ENCODE data around the gene AGBL3.
"Not testable (repeated sequence)": the region's sequence is repeated elsewhere in the genome, so short reads cannot be mapped to it uniquely, and the experiment has no call there.

The AGBL3 gene

DNA sequence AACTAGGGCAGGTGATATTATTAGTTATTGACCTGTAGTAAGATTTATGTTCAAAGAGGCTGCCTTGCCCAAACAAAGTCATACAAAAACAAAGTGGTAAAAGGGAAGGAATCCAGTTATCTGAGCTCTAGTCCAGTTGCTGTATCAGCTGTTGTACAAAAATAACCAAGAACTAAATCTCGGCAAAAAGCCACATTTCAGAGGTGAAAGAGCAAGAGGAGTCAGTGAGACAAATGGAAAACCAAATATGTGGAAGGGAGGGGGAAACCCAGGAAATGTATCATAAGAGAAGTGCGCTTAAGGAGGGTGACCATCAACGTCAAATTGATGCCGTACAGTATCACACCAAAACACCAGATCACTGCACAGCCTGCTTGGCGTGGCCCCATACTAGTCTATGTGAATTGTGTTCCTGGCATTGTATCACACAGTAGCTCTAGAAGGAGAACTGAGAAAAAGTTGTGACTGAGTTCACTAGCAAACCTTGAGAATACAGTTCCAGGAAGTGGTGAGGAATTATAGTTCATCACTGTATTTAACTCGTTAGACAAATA is 6.4 kb downstream of the AGBL3 start:
- Histone ChIP-seq H3K9me3 (ENCODE audit: control insufficient read depth, insufficient read depth, low read length) (no peaks in the 10 kb centered on the region), H3K9ac (ENCODE audit: low read depth, low read length) (no peak overlapping the region), H3K4me1 (ENCODE audit: insufficient read depth, low read length) (no peaks in the 10 kb centered on the region), H3K36me3 (ENCODE audit: insufficient read depth, low read length) (peaks cover 7% of the 10 kb centered on the region; the same call in 1 of the 2 replicates)

DNA sequence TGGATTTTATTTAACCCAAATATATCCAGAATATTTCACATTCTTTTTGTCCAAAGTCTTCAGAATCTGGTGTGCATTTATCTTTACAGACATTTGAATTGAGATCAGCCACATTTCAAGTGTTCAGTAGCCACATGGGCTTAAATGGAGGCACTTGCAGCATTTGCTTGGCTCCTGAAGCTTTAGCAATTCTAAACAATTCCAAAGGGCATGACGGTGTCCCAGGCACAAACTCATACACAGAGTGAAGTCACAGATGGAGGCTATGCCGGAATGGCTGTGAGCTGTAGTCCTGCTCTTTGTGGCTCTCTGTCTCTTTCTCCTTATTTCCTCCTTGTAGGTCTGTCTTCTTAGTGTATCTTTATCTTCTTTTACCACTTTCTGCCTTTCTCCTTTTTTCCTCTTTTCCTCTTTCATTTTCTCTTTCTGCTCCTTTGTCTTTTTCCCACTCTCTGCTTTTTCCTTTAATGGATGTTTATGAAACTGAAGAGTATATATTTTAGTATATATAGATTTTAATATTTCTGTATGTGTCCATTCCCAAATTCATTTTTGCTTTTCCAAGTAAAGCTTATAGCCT is 7.7 kb downstream of the AGBL3 start:
- peaks cover 7% of the 10 kb centered on the region; the same call in 1 of the 2 replicates for H3K36me3 ChIP-seq (ENCODE audit: insufficient read depth, low read length)
- no peaks in the 10 kb centered on the region for H3K9me3 ChIP-seq (ENCODE audit: control insufficient read depth, insufficient read depth, low read length)
- H3K9ac ChIP-seq (ENCODE audit: low read depth, low read length): no peak overlapping the region
- H3K4me1 ChIP-seq (ENCODE audit: insufficient read depth, low read length): no peaks in the 10 kb centered on the region

DNA sequence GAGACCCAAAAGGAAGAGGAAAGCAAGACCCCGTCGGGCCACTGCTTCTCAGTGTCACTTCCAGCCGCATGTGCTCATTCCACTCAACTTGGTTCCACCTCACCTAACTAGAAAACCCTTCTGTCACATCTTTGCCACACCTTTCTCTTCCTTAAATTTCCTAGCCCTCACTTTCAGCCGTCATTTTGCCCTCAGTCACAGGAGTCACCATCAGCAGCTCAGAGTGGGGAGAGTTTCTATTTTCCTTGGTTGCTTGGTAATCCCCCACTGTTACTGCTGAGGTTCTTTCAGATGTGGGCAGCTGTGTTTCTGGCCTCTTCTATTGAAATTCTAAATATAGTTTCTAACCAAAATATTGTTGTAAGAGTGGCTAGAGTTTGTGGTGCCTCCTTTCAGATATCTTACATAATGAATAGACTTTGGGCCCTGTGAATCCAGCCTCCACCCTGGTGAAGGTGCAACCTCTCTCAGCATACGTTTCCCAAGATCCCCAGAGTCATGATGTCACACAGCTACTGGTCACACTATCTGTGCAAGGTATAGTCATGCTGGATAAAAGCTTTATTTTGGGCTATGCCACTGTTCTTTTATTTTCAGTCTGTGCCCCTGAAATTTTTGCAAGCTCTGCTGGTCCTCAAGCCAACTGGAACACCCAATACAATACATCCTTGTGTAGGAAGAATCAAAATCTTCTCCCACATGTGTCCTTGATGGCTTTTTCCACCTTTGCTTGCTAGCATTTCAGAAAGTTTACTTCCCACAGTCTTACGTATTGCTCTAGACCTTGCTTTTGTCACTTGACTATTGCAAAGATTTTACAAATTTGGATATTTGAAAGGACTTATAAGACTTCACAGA is 9.2 kb downstream of the AGBL3 start:
- H3K9ac ChIP-seq (ENCODE audit: low read depth, low read length): no peak overlapping the region
- peaks cover 7% of the 10 kb centered on the region; the same call in 1 of the 2 replicates for H3K36me3 ChIP-seq (ENCODE audit: insufficient read depth, low read length)
- no peaks in the 10 kb centered on the region for H3K9me3 ChIP-seq (ENCODE audit: control insufficient read depth, insufficient read depth, low read length)
- no peaks in the 10 kb centered on the region for H3K4me1 ChIP-seq (ENCODE audit: insufficient read depth, low read length)

DNA sequence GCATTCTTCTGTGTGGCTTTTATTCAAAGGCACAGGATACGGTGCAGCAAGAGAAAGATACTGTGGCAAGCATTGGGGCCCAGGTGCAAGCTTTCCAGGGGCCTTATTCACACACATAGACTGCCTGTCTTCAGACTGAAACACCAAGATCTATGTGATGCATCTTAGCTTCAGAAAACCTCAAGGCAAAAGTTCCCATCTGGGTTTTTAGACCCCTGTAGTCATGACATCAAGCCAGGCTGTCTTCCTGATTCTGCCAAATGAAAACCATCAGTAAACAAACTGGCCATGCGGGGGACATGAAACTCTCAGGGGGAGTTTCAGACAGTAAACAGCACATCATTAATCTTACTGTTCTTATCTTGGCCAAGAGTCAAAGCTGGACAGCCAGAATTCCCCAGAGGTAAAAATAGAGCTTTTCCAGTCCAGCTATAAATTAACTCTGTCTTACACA is 9.8 kb downstream of the AGBL3 start:
- no peak overlapping the region for H3K9ac ChIP-seq (ENCODE audit: low read depth, low read length)
- H3K4me1 ChIP-seq (ENCODE audit: insufficient read depth, low read length): no peaks in the 10 kb centered on the region
- H3K36me3 ChIP-seq (ENCODE audit: insufficient read depth, low read length): peaks cover 7% of the 10 kb centered on the region; the same call in 1 of the 2 replicates
- H3K9me3 ChIP-seq (ENCODE audit: control insufficient read depth, insufficient read depth, low read length): no peaks in the 10 kb centered on the region

DNA sequence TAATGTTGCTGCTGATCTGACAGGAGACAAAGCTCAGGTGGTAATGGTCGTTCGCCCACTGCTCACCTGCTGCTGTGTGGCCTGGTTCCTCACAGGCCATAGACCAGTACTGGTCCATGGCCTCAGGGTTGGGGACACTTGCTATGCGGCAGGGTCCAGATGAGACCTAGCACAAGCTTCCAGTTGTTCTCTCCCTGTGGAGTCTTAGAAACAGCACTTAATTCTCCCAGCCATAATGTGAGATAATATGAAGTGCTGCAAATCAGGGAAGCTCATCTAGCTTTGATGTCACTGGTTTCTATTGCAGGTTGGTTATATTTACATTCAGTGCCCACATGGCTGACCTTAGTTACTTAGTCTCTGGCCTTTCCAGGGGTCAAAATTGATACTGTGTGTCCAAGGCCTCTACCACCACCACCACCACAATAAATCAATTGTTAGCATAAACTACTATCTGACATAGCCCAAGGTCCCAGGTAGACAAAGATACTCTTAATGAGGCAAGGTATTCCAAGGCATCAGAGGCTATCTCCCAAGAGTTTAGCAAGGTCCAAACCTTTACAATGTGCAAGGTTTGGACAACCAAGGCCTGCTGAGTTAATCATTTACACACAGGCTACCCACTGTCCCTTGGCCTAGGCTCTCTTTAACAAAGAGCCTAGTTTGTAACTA is 11.0 kb downstream of the AGBL3 start:
- H3K9ac ChIP-seq (ENCODE audit: low read depth, low read length): no peak overlapping the region
- H3K36me3 ChIP-seq (ENCODE audit: insufficient read depth, low read length): peaks cover 7% of the 10 kb centered on the region; the same call in 1 of the 2 replicates
- no peaks in the 10 kb centered on the region for H3K4me1 ChIP-seq (ENCODE audit: insufficient read depth, low read length)
- H3K9me3 ChIP-seq (ENCODE audit: control insufficient read depth, insufficient read depth, low read length): no peaks in the 10 kb centered on the region

GRCh38 chr7:134999136-134999535 is 12.8 kb downstream of the AGBL3 start:
- no peaks in the 10 kb centered on the region for H3K4me1 ChIP-seq (ENCODE audit: insufficient read depth, low read length)
- no peaks in the 10 kb centered on the region for H3K9me3 ChIP-seq (ENCODE audit: control insufficient read depth, insufficient read depth, low read length)
- H3K9ac ChIP-seq (ENCODE audit: low read depth, low read length): no peak overlapping the region
- H3K36me3 ChIP-seq (ENCODE audit: insufficient read depth, low read length): peaks cover 4% of the 10 kb centered on the region; the same call in 1 of the 2 replicates

GRCh38 chr7:135001390-135002165 is 15.3 kb downstream of the AGBL3 start:
- no peaks in the 10 kb centered on the region for H3K36me3 ChIP-seq (ENCODE audit: insufficient read depth, low read length)
- H3K9ac ChIP-seq (ENCODE audit: low read depth, low read length): no peak overlapping the region
- no peaks in the 10 kb centered on the region for H3K9me3 ChIP-seq (ENCODE audit: control insufficient read depth, insufficient read depth, low read length)
- no peaks in the 10 kb centered on the region for H3K4me1 ChIP-seq (ENCODE audit: insufficient read depth, low read length)

DNA sequence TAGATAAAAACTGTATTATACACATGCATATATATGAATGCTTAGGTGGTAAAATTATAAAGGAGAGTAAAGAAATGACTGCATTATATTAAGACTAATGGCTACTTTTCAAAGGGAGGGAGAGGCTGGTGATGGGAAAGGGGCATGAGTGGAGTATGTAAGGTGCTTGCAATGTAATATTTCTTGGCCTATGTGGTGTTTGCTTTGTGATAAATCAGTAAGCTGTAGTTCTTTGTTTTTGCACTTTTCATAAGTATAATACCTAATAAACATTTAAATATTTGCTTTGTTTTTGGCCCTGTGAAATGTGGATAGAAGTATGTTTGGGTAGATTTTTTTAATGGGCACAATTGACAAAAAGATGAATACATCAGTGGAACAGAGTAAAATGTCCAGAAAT is 25.9 kb downstream of the AGBL3 start:
- Histone ChIP-seq H3K9me3 (ENCODE audit: control insufficient read depth, insufficient read depth, low read length) (no peaks in the 10 kb centered on the region), H3K4me1 (ENCODE audit: insufficient read depth, low read length) (no peaks in the 10 kb centered on the region), H3K36me3 (ENCODE audit: insufficient read depth, low read length) (no peaks in the 10 kb centered on the region), H3K9ac (ENCODE audit: low read depth, low read length) (no peak overlapping the region)

- H3K9me3 ChIP-seq (ENCODE audit: control insufficient read depth, insufficient read depth, low read length): no peaks in the 10 kb centered on the region
- no peaks in the 10 kb centered on the region for H3K36me3 ChIP-seq (ENCODE audit: insufficient read depth, low read length)
- no peak overlapping the region for H3K9ac ChIP-seq (ENCODE audit: low read depth, low read length)
Measured at GRCh38 chr7:135023622-135024021, 37.3 kb downstream of the AGBL3 start.

GRCh38 chr7:135035252-135035651 is 48.9 kb downstream of the AGBL3 start:
- no peaks in the 10 kb centered on the region for H3K9me3 ChIP-seq (ENCODE audit: control insufficient read depth, insufficient read depth, low read length)
- no peaks in the 10 kb centered on the region for H3K4me1 ChIP-seq (ENCODE audit: insufficient read depth, low read length)
- no peak overlapping the region for H3K9ac ChIP-seq (ENCODE audit: low read depth, low read length)
- H3K36me3 ChIP-seq (ENCODE audit: insufficient read depth, low read length): no peaks in the 10 kb centered on the region

More at GRCh38 chr7:135023622-135024021, 37.3 kb downstream of the AGBL3 start:
- H3K4me1 ChIP-seq (ENCODE audit: insufficient read depth, low read length): no peaks in the 10 kb centered on the region

- not testable (repeated sequence) for H3K36me3 ChIP-seq (ENCODE audit: insufficient read depth, low read length); H3K9ac ChIP-seq (ENCODE audit: low read depth, low read length); H3K4me1 ChIP-seq (ENCODE audit: insufficient read depth, low read length); H3K9me3 ChIP-seq (ENCODE audit: control insufficient read depth, insufficient read depth, low read length)
Measured at GRCh38 chr7:135067017-135067416, 80.7 kb downstream of the AGBL3 start.

DNA sequence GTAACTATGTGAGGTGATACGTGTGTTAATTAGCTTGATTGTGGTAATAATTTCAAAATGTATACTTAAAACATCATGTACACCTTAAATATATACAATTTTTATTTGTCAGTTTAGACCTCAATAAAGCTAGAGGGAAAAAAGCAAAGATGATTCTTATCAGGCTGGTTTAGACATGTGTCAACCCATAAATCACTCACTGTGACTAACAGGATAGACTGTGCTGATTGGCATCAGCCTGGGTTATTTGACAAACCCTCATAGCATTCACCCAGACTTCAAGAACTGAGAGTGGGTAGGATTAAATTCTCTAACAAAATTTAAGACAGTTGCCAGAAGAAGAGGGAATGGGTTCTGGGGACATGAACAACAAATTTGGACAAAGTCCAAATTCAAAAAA is 87.8 kb downstream of the AGBL3 start:
- Histone ChIP-seq H3K36me3 (ENCODE audit: insufficient read depth, low read length) (no peaks in the 10 kb centered on the region), H3K9ac (ENCODE audit: low read depth, low read length) (no peak overlapping the region), H3K4me1 (ENCODE audit: insufficient read depth, low read length) (peaks cover 11% of the 10 kb centered on the region), H3K9me3 (ENCODE audit: control insufficient read depth, insufficient read depth, low read length) (peaks cover 6% of the 10 kb centered on the region; the same call in 1 of the 2 replicates)

- H3K9ac ChIP-seq (ENCODE audit: low read depth, low read length): no peak overlapping the region
- peaks cover 6% of the 10 kb centered on the region; the same call in 1 of the 2 replicates for H3K9me3 ChIP-seq (ENCODE audit: control insufficient read depth, insufficient read depth, low read length)
- H3K36me3 ChIP-seq (ENCODE audit: insufficient read depth, low read length): no peaks in the 10 kb centered on the region
- H3K4me1 ChIP-seq (ENCODE audit: insufficient read depth, low read length): peaks cover 11% of the 10 kb centered on the region
Measured at GRCh38 chr7:135074531-135074930, 88.2 kb downstream of the AGBL3 start.

DNA sequence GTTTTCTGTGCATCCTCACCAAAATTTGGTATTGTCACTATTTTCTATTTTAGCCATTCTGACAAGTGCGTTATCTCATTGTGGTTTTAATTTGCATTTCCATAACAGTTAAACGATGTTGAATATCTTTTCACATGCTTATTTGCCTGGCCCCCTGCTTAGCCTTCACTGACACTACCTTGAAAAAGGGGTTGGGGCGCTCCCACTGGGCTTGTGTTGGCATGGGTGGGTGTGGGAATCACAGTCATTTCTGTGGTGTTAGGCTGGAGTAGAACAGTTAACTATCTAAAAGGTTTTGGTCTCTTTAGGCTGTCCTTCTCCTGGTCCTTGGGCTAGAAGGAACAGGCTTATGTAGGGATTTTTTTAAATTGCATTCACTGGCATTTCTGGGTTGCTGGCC is 89.4 kb downstream of the AGBL3 start:
- no peaks in the 10 kb centered on the region for H3K36me3 ChIP-seq (ENCODE audit: insufficient read depth, low read length)
- H3K9me3 ChIP-seq (ENCODE audit: control insufficient read depth, insufficient read depth, low read length): peaks cover 6% of the 10 kb centered on the region; the same call in 1 of the 2 replicates
- no peak overlapping the region for H3K9ac ChIP-seq (ENCODE audit: low read depth, low read length)
- peaks cover 11% of the 10 kb centered on the region for H3K4me1 ChIP-seq (ENCODE audit: insufficient read depth, low read length)
